GM12874 (cell line): ENCODE measurements around the gene SMARCAL1.

Source experiments
- CTCF ChIP-seq: IDR thresholded peaks from 2 replicates; pipeline ENCODE4 v1.5.1; 2011; ENCODE audit warnings: low read depth, mild to moderate bottlenecking, control low read depth, low read length, moderate library complexity; ENCODE audit not compliant: insufficient read depth

Gene SMARCAL1

DNA sequence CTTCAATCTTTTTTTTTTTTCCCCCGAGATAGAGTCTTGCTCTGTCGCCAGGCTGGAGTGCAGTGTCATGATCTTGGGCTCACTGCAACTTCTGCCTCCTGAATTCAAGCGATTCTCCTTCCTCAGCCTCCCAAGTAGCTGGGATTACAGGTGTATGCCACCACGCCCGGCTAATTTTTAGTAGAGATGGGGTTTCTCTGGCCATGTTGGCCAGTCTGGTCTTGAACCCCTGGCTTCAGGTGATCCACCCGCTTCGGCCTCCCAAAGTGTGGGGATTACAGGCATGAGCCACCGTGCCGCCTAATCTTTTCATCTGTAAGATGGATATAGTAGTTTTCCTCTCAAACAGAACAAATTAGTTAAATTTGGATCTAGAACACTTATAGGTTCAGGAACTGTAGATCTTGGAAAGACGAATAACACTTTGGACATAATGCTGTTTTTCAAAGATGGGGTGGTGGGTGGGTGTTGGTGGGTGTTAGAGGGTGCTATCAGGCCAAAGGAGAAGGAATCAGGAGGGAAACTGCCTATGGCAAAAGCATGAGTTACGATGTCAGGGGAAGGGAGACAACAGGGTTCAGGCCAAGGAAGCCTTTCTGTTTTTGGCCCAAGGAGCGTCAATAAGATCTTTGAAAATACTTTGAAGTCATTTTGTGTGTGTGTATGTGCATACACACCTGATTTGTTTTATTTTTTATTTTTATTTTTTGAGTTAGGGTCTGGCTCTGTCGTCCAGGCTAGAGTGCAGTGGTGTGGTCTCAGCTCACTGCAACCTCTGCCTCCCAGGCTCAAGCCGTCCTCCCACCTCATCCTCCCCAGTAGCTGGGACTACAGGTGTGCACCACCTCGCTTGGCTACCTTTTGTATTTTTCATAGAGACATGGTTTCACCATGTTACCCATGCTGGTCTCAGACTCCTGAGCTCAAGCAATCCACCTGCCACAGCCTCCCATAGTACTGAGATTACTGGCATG, 93.1 kb downstream of the SMARCAL1 start:
- no peak for TF ChIP-seq CTCF

- no peak for TF ChIP-seq CTCF
Observed at GRCh38 chr2:216507220-216508160, 95.2 kb downstream of the SMARCAL1 start.

DNA sequence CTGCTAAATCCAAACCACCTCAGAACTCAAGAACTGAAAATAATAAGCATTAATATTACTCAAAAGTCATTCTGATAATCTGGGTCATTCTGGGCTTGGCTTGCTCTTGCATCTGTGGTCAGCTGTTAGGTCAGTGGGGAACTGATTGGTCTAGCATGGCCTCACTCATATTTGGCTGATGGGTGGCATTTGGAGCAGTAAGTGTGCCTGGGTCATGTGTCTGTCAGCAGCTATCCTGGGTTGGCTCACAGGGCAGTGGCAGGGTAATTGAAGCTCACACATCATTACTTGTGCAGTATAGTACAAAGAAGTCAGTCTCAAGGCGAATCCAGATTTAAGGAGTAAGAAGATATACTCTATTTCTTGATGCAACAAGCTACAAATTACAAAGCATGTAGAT, 95.9 kb downstream of the SMARCAL1 start:
- no peak for TF ChIP-seq CTCF

DNA sequence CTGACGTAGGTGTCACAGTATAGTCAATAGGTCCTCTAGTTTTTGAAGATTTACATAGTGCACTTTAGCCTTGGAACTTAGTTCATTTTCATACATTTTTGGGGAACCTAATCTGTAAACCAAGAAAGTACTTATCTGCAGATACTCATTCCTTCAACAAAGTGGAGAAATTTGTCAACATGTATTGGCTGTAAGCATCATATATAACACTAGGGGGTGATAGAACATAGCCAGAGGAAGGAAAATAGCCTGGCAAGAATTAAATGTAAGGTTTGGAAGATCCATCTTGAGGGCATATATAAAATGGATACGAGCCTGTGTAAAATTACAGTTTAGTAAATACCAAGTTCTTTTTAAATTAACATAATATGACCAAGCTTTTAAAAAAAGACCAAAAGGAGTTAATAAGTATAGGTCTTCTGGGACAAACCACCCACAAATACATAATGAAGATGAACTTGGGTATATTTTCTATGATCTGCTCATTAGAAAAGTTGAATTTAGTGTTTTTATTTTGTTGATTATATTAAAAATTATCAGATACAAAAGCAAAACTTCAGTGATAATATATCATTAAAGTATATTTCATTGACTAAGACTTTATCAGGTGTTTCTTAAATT, 104.6 kb downstream of the SMARCAL1 start:
- TF ChIP-seq CTCF, result peak; percentile 21; the same call in 1 of the 2 replicates

DNA sequence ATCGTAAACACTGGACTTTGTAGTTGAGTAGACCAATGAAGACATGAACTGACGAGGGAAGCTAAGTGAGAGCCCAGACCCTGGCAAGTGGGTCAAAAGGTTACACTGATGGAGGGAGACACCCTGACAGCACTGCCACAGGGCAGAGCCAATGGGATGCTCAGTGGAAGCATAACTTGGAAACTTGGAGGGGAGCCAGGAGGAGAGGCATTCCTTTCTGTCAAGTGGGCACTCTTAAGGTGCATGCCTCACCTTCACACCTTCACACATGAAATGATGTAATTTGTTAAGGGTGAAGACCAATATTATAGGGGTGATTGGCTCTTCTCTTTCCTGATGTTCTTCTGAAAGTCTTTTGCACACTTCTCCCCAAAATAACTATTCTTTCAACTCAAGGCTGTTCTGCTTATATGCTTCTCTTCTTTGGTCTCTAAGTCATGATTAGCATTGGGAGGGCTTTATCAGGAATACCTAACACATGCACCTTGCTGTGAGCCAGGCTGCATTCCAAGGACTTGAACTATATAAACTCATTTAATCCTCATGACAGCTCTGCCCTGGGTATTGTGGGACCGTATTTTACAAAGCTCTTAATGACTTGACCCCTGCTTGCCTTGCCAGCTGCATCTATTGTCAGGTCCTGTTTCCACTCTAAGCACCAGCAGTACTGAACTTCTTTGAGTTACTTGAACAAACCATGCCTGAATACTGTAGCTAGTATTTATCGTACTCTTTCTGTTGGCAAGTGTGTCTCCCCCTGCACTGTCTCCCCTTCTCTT, 105.4 kb downstream of the SMARCAL1 start:
- no peak for TF ChIP-seq CTCF

GRCh38 chr2:216519154-216519762, 107.0 kb downstream of the SMARCAL1 start:
- TF ChIP-seq CTCF, result peak; percentile 57
